Activated CD4-positive, CD25-positive, alpha-beta regulatory T cell treated with anti-CD3 and anti-CD28 coated beads, Interleukin-2, amount 50 U/mL, for 24 hours (primary cell): ENCODE measurements around the gene MRM3.
"Not testable (repeated sequence)": the region's sequence is repeated elsewhere in the genome, so short reads cannot be mapped to it uniquely, and the experiment has no call there.

ENCODE experiments used
- ATAC-seq, 2 donors: fragments of 150-1000 bp; cut with Tn5 transposase; one replicate each; pipeline ENCODE4 v1.10.0; 2021; ENCODE audit warnings: mild to moderate bottlenecking in 1 of 2, moderate library complexity in 1 of 2

Gene MRM3

GRCh38 chr17:797236-797840 lies 15.2 kb downstream of the MRM3 start:
- ATAC-seq = no peak

- ATAC-seq = no peak
These were observed 16.1 kb downstream of the MRM3 start for GRCh38 chr17:798246-798645.

GRCh38 chr17:799261-799660 lies 17.1 kb downstream of the MRM3 start:
- ATAC-seq = no peak

- ATAC-seq = no peak
These were observed 18.5 kb downstream of the MRM3 start for GRCh38 chr17:800446-801242.

- ATAC-seq = no peak
These were observed 19.5 kb downstream of the MRM3 start for GRCh38 chr17:801660-802059.

- no peak for ATAC-seq
These were observed 20.3 kb downstream of the MRM3 start for GRCh38 chr17:802481-802880.

- ATAC-seq = no peak
These were observed 21.0 kb downstream of the MRM3 start for GRCh38 chr17:802901-803881.

GRCh38 chr17:804541-805435 lies 22.6 kb downstream of the MRM3 start:
- ATAC-seq = no peak

- ATAC-seq = not testable (repeated sequence)
These were observed 23.7 kb downstream of the MRM3 start for GRCh38 chr17:805886-806285.

- ATAC-seq = no peak
These were observed 24.2 kb downstream of the MRM3 start for GRCh38 chr17:806346-806745.

GRCh38 chr17:806781-807522 lies 24.8 kb downstream of the MRM3 start:
- ATAC-seq = no peak

GRCh38 chr17:807523-808294 lies 25.6 kb downstream of the MRM3 start:
- ATAC-seq = no peak

- no peak for ATAC-seq
These were observed 29.1 kb downstream of the MRM3 start for GRCh38 chr17:811051-811784.

- no peak for ATAC-seq
These were observed 30.6 kb downstream of the MRM3 start for GRCh38 chr17:812638-813204.

- no peak for ATAC-seq
These were observed 32.2 kb downstream of the MRM3 start for GRCh38 chr17:814371-814770.

- no peak for ATAC-seq
These were observed 37.1 kb downstream of the MRM3 start for GRCh38 chr17:819251-819650.

- ATAC-seq = no peak
These were observed 41.3 kb downstream of the MRM3 start for GRCh38 chr17:823501-823902.

- no peak for ATAC-seq
These were observed 42.2 kb downstream of the MRM3 start for GRCh38 chr17:824378-824777.

GRCh38 chr17:825216-825615 lies 43.1 kb downstream of the MRM3 start:
- no peak for ATAC-seq

GRCh38 chr17:826778-827177 lies 44.6 kb downstream of the MRM3 start:
- no peak for ATAC-seq
